ENCODE data around the gene ZNF862. TPM values are rescaled to one million over a fixed set of nuclear protein-coding genes. Genes with fewer than 3 reads are reported as not detected.

ZNF862 gene
- total RNA-seq, 2 donors from 2014 or later = 8.3 to 15.6 TPM

GRCh38 chr7:149833495-149834130 lies 4.6 kb upstream of the ZNF862 start:
- H3K36me3 Mint-ChIP-seq (ENCODE audit: low read depth) = no peaks in the 10 kb centered on the region
- H3K27me3 Mint-ChIP-seq (ENCODE audit: insufficient read depth) = peaks cover 39% of the 10 kb centered on the region
- H3K27ac ChIP-seq (ENCODE audit: low read depth, low read length) = no peak overlapping the region
- WGBS, 2 experiments (ENCODE audit: insufficient coverage in 1 of 2, insufficient read length in 1 of 2) = 82 to 88% methylated on average over 5 to 12 of the region's 12 CpGs
- no peak for TF ChIP-seq CTCF (conservative IDR thresholded peaks at IDR 0.05)
- DNase-seq = no peak
- H3K9me3 ChIP-seq (ENCODE audit: control insufficient read depth, low read length) = no peaks in the 10 kb centered on the region
- no peaks in the 10 kb centered on the region for H3K9me3 Mint-ChIP-seq
- H3K4me1 Mint-ChIP-seq = peaks cover 9% of the 10 kb centered on the region
- no peak overlapping the region for H3K4me3 ChIP-seq (ENCODE audit: low read length)
- H3K27ac Mint-ChIP-seq = no peak overlapping the region
- H3K9ac ChIP-seq (ENCODE audit: extremely low read depth, low read length, poor library complexity, severe bottlenecking) = no peak overlapping the region
- H3K27me3 ChIP-seq (ENCODE audit: control insufficient read depth, insufficient read depth, low read length, poor library complexity, severe bottlenecking) = peaks cover 27% of the 10 kb centered on the region
- H3K36me3 ChIP-seq (ENCODE audit: control insufficient read depth, insufficient read depth, low read length) = no peaks in the 10 kb centered on the region
- H3K4me1 ChIP-seq (ENCODE audit: control insufficient read depth, insufficient read depth, low read length) = no peaks in the 10 kb centered on the region
- H3K4me3 Mint-ChIP-seq = no peak overlapping the region

- H3K4me1 Mint-ChIP-seq = peaks cover 16% of the 10 kb centered on the region
- H3K9me3 ChIP-seq (ENCODE audit: control insufficient read depth, low read length) = no peaks in the 10 kb centered on the region
- no peaks in the 10 kb centered on the region for H3K9me3 Mint-ChIP-seq
- DNase-seq = no peak
- no peak overlapping the region for H3K27ac Mint-ChIP-seq
- H3K4me1 ChIP-seq (ENCODE audit: control insufficient read depth, insufficient read depth, low read length) = peaks cover 5% of the 10 kb centered on the region
- no peaks in the 10 kb centered on the region for H3K36me3 Mint-ChIP-seq (ENCODE audit: low read depth)
- no peak overlapping the region for H3K4me3 ChIP-seq (ENCODE audit: low read length)
- no peak overlapping the region for H3K4me3 Mint-ChIP-seq
- no peak overlapping the region for H3K27ac ChIP-seq (ENCODE audit: low read depth, low read length)
- peaks cover 27% of the 10 kb centered on the region for H3K27me3 ChIP-seq (ENCODE audit: control insufficient read depth, insufficient read depth, low read length, poor library complexity, severe bottlenecking)
- 90 to 92% methylated on average over 8 of the region's 8 CpGs for WGBS, 2 experiments (ENCODE audit: insufficient coverage in 1 of 2, insufficient read length in 1 of 2)
- no peak for TF ChIP-seq CTCF (conservative IDR thresholded peaks at IDR 0.05)
- no peak overlapping the region for H3K9ac ChIP-seq (ENCODE audit: extremely low read depth, low read length, poor library complexity, severe bottlenecking)
- peaks cover 39% of the 10 kb centered on the region for H3K27me3 Mint-ChIP-seq (ENCODE audit: insufficient read depth)
- no peaks in the 10 kb centered on the region for H3K36me3 ChIP-seq (ENCODE audit: control insufficient read depth, insufficient read depth, low read length)
Measured at GRCh38 chr7:149834601-149835000, 3.6 kb upstream of the ZNF862 start.

GRCh38 chr7:149836434-149836833 lies 1.7 kb upstream of the ZNF862 start:
- no peak for DNase-seq
- no peaks in the 10 kb centered on the region for H3K9me3 Mint-ChIP-seq
- H3K36me3 ChIP-seq (ENCODE audit: control insufficient read depth, insufficient read depth, low read length) = no peaks in the 10 kb centered on the region
- H3K27ac ChIP-seq (ENCODE audit: low read depth, low read length) = no peak overlapping the region
- H3K27ac Mint-ChIP-seq = no peak overlapping the region
- H3K27me3 Mint-ChIP-seq (ENCODE audit: insufficient read depth) = peaks cover 36% of the 10 kb centered on the region
- H3K36me3 Mint-ChIP-seq (ENCODE audit: low read depth) = no peaks in the 10 kb centered on the region
- peaks cover 7% of the 10 kb centered on the region for H3K4me1 ChIP-seq (ENCODE audit: control insufficient read depth, insufficient read depth, low read length)
- WGBS, 2 experiments (ENCODE audit: insufficient coverage in 1 of 2, insufficient read length in 1 of 2) = 86% methylated on average over 1 of the region's 1 CpG; no CpG with 5 or more reads in 1 of the 2 experiments
- H3K4me3 Mint-ChIP-seq = no peak overlapping the region
- peaks cover 18% of the 10 kb centered on the region for H3K4me1 Mint-ChIP-seq
- no peaks in the 10 kb centered on the region for H3K9me3 ChIP-seq (ENCODE audit: control insufficient read depth, low read length)
- H3K27me3 ChIP-seq (ENCODE audit: control insufficient read depth, insufficient read depth, low read length, poor library complexity, severe bottlenecking) = peaks cover 27% of the 10 kb centered on the region
- H3K9ac ChIP-seq (ENCODE audit: extremely low read depth, low read length, poor library complexity, severe bottlenecking) = no peak overlapping the region
- no peak overlapping the region for H3K4me3 ChIP-seq (ENCODE audit: low read length)
- no peak for TF ChIP-seq CTCF (conservative IDR thresholded peaks at IDR 0.05)

All from endodermal cell (in vitro differentiated cells).